AG04450 (cell line): ENCODE results near the gene BASP1. TPM values are rescaled to one million over a fixed set of nuclear protein-coding genes. Genes with fewer than 3 reads are reported as not detected.
A peak's percentile ranks its signal among the peaks of the same experiment; 100 is the strongest.

ENCODE experiments used
- CTCF ChIA-PET: fragments of 300-600, 350-600 bp; formaldehyde crosslinking; extraction: SDS; loops from one replicate; lab custom pipeline; 2022; ENCODE audit warnings: antibody characterized with exemption, inconsistent platforms; lab: Charles Lee
- POLR2A ChIA-PET: fragments of 350-600 bp; formaldehyde crosslinking; extraction: SDS; loops from one replicate; lab custom pipeline; 2021; ENCODE audit warnings: antibody characterized with exemption, inconsistent platforms; lab: Yijun Ruan, JAX
- DNase-seq: peaks from one replicate; pipeline ENCODE4 v3.0.0-alpha.2; 2011; ENCODE audit warnings: low read depth, low spot score
- H3K27ac ChIP-seq: one replicate; pipeline ENCODE4 v1.5.1; 2012; ENCODE audit warnings: low read depth, low read length, control low read depth
- H3K27me3 ChIP-seq: one replicate; pipeline ENCODE4 v1.6.0; 2012; ENCODE audit warnings: low read length; ENCODE audit not compliant: control insufficient read depth, insufficient read depth
- H3K4me3 ChIP-seq: 2 replicates; pipeline ENCODE4 v1.5.1; 2011; ENCODE audit warnings: mild to moderate bottlenecking, low read depth, low read length, control low read depth
- H3K9me3 ChIP-seq: 2 replicates; pipeline ENCODE4 v1.5.1; 2012; ENCODE audit warnings: low read length; ENCODE audit not compliant: control insufficient read depth, insufficient read depth
- CTCF ChIP-seq: IDR thresholded peaks from 2 replicates; pipeline ENCODE4 v1.5.1; 2011; ENCODE audit warnings: low read depth, low read length, control low read depth, inconsistent platforms
- polyA plus RNA-seq: library from polyadenylated mRNA; depleted of rRNA; stranded (reverse); fragments of >200 nt; gene quantifications from 2 replicates; pipeline ENCODE4 v1.2.3, GENCODE V29; 2011

BASP1 gene
- polyA plus RNA-seq, 1 experiment: 227 TPM

- CTCF ChIA-PET: no interaction called here
- TF ChIP-seq CTCF: no peak
- no peak overlapping the region for H3K27ac ChIP-seq
- H3K27me3 ChIP-seq: no peaks in the 10 kb centered on the region
- no peak for DNase-seq
- POLR2A ChIA-PET: no interaction called here
- H3K9me3 ChIP-seq: no peaks in the 10 kb centered on the region
- H3K4me3 ChIP-seq: no peak overlapping the region
Measured at GRCh38 chr5:17233488-17233887, 16.1 kb downstream of the BASP1 start.

DNA sequence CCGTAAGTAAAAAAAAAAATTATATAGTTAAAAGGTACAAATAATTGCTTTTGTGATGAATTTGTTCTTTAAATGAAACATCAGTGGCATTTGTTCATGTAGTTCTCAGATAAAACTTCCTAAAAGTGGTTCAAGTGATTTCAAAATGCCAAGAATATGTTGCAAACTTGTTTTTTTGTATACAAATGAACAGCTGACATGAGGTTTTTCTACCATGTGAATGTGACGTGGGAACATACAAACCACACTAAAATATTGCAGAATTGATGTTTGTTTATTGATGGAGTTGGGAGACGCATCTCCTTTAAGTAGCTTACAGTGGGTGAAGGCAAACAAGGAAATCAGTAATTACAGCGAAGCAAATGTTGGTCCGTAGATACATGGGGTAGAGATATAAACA lies 16.9 kb downstream of the BASP1 start:
- Histone ChIP-seq H3K9me3 (no peaks in the 10 kb centered on the region), H3K4me3 (no peak overlapping the region), H3K27me3 (no peaks in the 10 kb centered on the region), H3K27ac (no peak overlapping the region)
- ChIA-PET CTCF (interaction anchor here (0.7 to 2.0 kb wide), 2 partner anchors 18 to 1296 kb away, joined by 3 to 4 read pairs; no protein-coding TSS in a partner anchor), POLR2A (interaction anchor here (0.7 kb wide), 1 partner anchor 65 kb away, joined by 5 read pairs; no protein-coding TSS in a partner anchor)
- TF ChIP-seq CTCF: no peak
- no peak for DNase-seq

DNA sequence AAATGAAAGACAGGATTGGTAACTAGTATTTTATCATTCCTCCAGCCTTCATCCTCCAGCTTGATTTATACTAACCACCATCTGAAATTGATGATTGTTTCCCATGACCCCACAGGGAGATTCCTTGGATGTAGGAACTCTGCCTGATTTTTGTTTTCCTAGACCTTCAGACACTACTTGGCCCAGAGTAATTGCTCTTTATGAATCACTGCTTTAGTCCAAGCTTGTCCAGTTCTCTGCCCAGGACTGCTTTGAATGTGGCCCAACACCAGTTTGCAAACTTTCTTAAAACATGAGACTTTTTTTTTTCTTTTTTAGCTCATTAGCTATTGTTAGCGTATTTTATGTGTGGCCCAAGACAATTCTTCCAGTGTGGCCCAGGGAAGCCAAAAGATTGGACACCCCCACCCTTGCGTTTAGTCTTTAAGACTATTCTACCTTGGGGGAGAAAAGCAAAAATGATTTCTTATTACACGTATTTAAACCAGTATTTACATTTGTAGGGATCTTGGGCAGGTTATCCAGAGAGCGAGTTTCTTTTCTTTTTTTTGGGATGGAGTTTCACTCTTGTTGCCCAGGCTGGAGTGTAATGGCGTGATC lies 18.4 kb downstream of the BASP1 start:
- Histone ChIP-seq H3K9me3 (no peaks in the 10 kb centered on the region), H3K4me3 (no peak overlapping the region), H3K27ac (no peak overlapping the region), H3K27me3 (no peaks in the 10 kb centered on the region)
- ChIA-PET CTCF (interaction anchor here (1.2 to 2.0 kb wide), 2 partner anchors 14 to 20 kb away, joined by 4 read pairs; no protein-coding TSS in a partner anchor), POLR2A (interaction anchor here (1.0 to 1.9 kb wide), 3 partner anchors 12 to 18 kb away, joined by 3 to 4 read pairs (median 4); no protein-coding TSS in a partner anchor)
- DNase-seq: no peak
- no peak for TF ChIP-seq CTCF

DNA sequence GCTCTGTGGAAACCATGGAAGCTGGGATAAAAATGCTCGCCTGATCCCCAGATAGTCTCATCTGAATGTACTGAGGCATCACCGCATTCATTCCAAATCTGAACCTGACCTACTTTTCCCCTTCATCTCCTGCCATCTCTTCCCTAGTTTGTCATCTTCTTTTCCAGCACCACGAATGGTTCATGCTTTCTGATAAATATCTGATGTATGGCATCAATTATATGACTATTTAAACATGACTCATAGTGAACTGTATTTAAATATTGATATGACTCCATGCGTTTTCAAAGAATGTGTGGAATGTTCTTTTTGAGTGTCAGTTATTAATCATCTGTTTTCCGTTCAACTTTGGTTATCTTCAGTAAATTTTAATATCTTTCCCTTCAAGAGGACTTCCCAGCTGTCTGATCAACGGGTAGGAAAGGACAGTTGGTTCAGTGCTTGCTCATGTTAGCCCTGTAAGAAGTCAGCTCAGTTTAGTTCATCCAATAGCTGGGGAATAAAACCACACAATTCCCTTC lies 21.1 kb downstream of the BASP1 start:
- no peaks in the 10 kb centered on the region for H3K27me3 ChIP-seq
- H3K27ac ChIP-seq: peak overlapping the region; percentile 11
- CTCF ChIA-PET: interaction anchor here (1.5 kb wide), 1 partner anchor 141 kb away, joined by 3 read pairs; no protein-coding TSS in a partner anchor
- DNase-seq: no peak
- H3K4me3 ChIP-seq: no peak overlapping the region
- H3K9me3 ChIP-seq: no peaks in the 10 kb centered on the region
- no peak for TF ChIP-seq CTCF
- POLR2A ChIA-PET: interaction anchor here (0.5 to 1.1 kb wide), 5 partner anchors 11 to 160 kb away, joined by 3 to 4 read pairs (median 3); partner anchors contain the start of gene BASP1

- no peak for TF ChIP-seq CTCF
- DNase-seq: no peak
- Histone ChIP-seq H3K4me3 (no peak overlapping the region), H3K9me3 (no peaks in the 10 kb centered on the region), H3K27ac (no peak overlapping the region), H3K27me3 (no peaks in the 10 kb centered on the region)
- CTCF ChIA-PET: interaction anchor here (1.1 kb wide), 1 partner anchor 12 kb away, joined by 4 read pairs; no protein-coding TSS in a partner anchor
- POLR2A ChIA-PET: no interaction called here
Measured at GRCh38 chr5:17239953-17240352, 22.5 kb downstream of the BASP1 start.
